Activated T-cell treated with anti-CD3 and anti-CD28 coated beads for 24 hours (primary cell): ENCODE data around the gene VCL.

Experiments
- DNase-seq: peaks from one replicate; pipeline ENCODE4 v3.0.0-alpha.2; 2020; ENCODE audit warnings: low read depth

VCL gene

GRCh38 chr10:74151879-74152722, 154.2 kb downstream of the VCL start:
- DNase-seq: no peak

GRCh38 chr10:74153123-74153522, 155.2 kb downstream of the VCL start:
- DNase-seq: no peak

GRCh38 chr10:74153676-74154075, 155.8 kb downstream of the VCL start:
- no peak for DNase-seq

- no peak for DNase-seq
Measured at GRCh38 chr10:74156919-74157289, 159.0 kb downstream of the VCL start.

- no peak for DNase-seq
Measured at GRCh38 chr10:74160013-74160412, 162.1 kb downstream of the VCL start.

- no peak for DNase-seq
Measured at GRCh38 chr10:74163319-74164068, 165.6 kb downstream of the VCL start.

GRCh38 chr10:74164716-74165529, 167.0 kb downstream of the VCL start:
- DNase-seq: no peak

GRCh38 chr10:74165530-74165901, 167.6 kb downstream of the VCL start:
- no peak for DNase-seq

- no peak for DNase-seq
Measured at GRCh38 chr10:74167443-74167842, 169.5 kb downstream of the VCL start.
